SU-DHL-6 (cell line): ENCODE measurements around the gene CDYL2.

ENCODE experiments used
- EZH2phosphoT487 ChIP-seq: fragments of 200-600 bp; sonication (generic), shearing (Covaris generic); conservative IDR thresholded peaks from 2 replicates; pipeline ENCODE4 v1.6.1; 2018; ENCODE audit warnings: mild to moderate bottlenecking, antibody characterized with exemption, low read length, moderate library complexity, mixed read lengths
- TF ChIP-seq, protein P1 (sequence below): fragments of 200-600 bp; sonication (generic); IDR thresholded peaks from one replicate; pipeline ENCODE4 v1.5.1; 2017; ENCODE audit warnings: antibody characterized with exemption, mild to moderate bottlenecking, low read length, moderate library complexity; ENCODE audit not compliant: insufficient read depth, poor library complexity, severe bottlenecking

GRCh38 chr16:80718480-80719220 lies 85.7 kb downstream of the CDYL2 start:
- TF ChIP-seq, protein P1, sequence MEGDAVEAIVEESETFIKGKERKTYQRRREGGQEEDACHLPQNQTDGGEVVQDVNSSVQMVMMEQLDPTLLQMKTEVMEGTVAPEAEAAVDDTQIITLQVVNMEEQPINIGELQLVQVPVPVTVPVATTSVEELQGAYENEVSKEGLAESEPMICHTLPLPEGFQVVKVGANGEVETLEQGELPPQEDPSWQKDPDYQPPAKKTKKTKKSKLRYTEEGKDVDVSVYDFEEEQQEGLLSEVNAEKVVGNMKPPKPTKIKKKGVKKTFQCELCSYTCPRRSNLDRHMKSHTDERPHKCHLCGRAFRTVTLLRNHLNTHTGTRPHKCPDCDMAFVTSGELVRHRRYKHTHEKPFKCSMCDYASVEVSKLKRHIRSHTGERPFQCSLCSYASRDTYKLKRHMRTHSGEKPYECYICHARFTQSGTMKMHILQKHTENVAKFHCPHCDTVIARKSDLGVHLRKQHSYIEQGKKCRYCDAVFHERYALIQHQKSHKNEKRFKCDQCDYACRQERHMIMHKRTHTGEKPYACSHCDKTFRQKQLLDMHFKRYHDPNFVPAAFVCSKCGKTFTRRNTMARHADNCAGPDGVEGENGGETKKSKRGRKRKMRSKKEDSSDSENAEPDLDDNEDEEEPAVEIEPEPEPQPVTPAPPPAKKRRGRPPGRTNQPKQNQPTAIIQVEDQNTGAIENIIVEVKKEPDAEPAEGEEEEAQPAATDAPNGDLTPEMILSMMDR, result no peak
- no peak for TF ChIP-seq EZH2phosphoT487
